Caco-2 (cell line): Measurements from ENCODE around the gene LTO1. TPM values are rescaled to one million over a fixed set of nuclear protein-coding genes. Genes with fewer than 3 reads are reported as not detected.
A peak's percentile ranks its signal among the peaks of the same experiment; 100 is the strongest.

Experiments used
- BruUV-seq: library from RNA; stranded (reverse); fragments of 400-500 nt; replicated peaks from 2 replicates; lab custom pipeline; 2021; lab: Mats Ljungman, UMichigan
- CTCF ChIA-PET: fragments of 300-600 bp; sonication (Branson Sonifier 250); formaldehyde crosslinking; loops from one replicate; lab custom pipeline; 2022; ENCODE audit warnings: antibody characterized with exemption; lab: Charles Lee
- POLR2A ChIA-PET: fragments of 300-600 bp; sonication (Branson Sonifier 250); formaldehyde crosslinking; loops from one replicate; lab custom pipeline; 2022; ENCODE audit warnings: antibody characterized with exemption; lab: Charles Lee
- DNase-seq, 2 experiments: peaks; one replicate each; pipeline versions ENCODE4 v3.0.0 to v3.0.0-alpha.2; 2020 to 2022
- H3K27me3 ChIP-seq: replicated peaks from 2 replicates; pipeline ENCODE4 v1.6.0; 2011; ENCODE audit warnings: low read length; ENCODE audit not compliant: control insufficient read depth, insufficient read depth
- H3K36me3 ChIP-seq: 2 replicates; pipeline ENCODE4 v1.5.1; 2011; ENCODE audit warnings: low read length; ENCODE audit not compliant: control insufficient read depth, insufficient read depth
- H3K4me1 ChIP-seq: fragments of 250-450 bp; sonication (Bioruptor Pico); 2 replicates; pipeline ENCODE4 v1.5.1; 2020; ENCODE audit warnings: mild to moderate bottlenecking
- H3K4me3 ChIP-seq: 2 replicates; pipeline ENCODE4 v1.5.1; 2011; ENCODE audit warnings: low read depth, mild to moderate bottlenecking, control low read depth, low read length
- H3K9me3 ChIP-seq: fragments of 250-450 bp; sonication (Bioruptor Pico); 2 replicates; pipeline ENCODE4 v1.5.1; 2020; ENCODE audit warnings: mild to moderate bottlenecking, moderate library complexity
- H3K27ac Mint-ChIP-seq: one replicate; pipeline ENCODE4 v1.8.0; 2022; ENCODE audit warnings: mixed read lengths; ENCODE audit not compliant: unreplicated experiment
- H3K27me3 Mint-ChIP-seq: one replicate; pipeline ENCODE4 v1.8.0; 2022; ENCODE audit warnings: mixed read lengths; ENCODE audit not compliant: insufficient read depth, unreplicated experiment
- H3K36me3 Mint-ChIP-seq: one replicate; pipeline ENCODE4 v1.8.0; 2022; ENCODE audit warnings: mild to moderate bottlenecking, mixed read lengths; ENCODE audit not compliant: insufficient read depth, unreplicated experiment
- H3K4me1 Mint-ChIP-seq: one replicate; pipeline ENCODE4 v1.8.0; 2022; ENCODE audit warnings: low read depth, mixed read lengths; ENCODE audit not compliant: unreplicated experiment
- H3K4me3 Mint-ChIP-seq: one replicate; pipeline ENCODE4 v1.8.0; 2022; ENCODE audit warnings: mild to moderate bottlenecking, moderate library complexity, mixed read lengths; ENCODE audit not compliant: unreplicated experiment
- H3K9me3 Mint-ChIP-seq: one replicate; pipeline ENCODE4 v1.8.0; 2022; ENCODE audit warnings: mixed read lengths; ENCODE audit not compliant: unreplicated experiment
- intact Hi-C: fragments of 100-400 bp; cut with micrococcal nuclease; formaldehyde crosslinking; loops from one replicate; pipeline ENCODE4 v1.10.0; 2022; ENCODE audit not compliant: unreplicated experiment
- total RNA-seq: library from RNA; stranded (reverse); gene quantifications from 2 replicates; pipeline ENCODE4 v1.2.3, GENCODE V29; 2022
- TF ChIP-seq, protein P1 (sequence below), 2 experiments: fragments of 200-600 bp in 1 of 2; IDR thresholded peaks; 1 replicate in 1 of 2; 2 replicates in 1 of 2; pipeline versions ENCODE4 v1.5.1 to v1.8.0; 2011 to 2022; ENCODE audit warnings: antibody characterized with exemption in 1 of 2, control low read depth in 1 of 2, inconsistent platforms in 1 of 2, low read depth in 1 of 2, low read length in 1 of 2, mild to moderate bottlenecking in 1 of 2, moderate library complexity in 1 of 2; ENCODE audit not compliant: insufficient read depth in 1 of 2, severe bottlenecking in 1 of 2, unreplicated experiment in 1 of 2

Gene LTO1
- total RNA-seq, 1 experiment from 2014 or later: 49.3 TPM

DNA sequence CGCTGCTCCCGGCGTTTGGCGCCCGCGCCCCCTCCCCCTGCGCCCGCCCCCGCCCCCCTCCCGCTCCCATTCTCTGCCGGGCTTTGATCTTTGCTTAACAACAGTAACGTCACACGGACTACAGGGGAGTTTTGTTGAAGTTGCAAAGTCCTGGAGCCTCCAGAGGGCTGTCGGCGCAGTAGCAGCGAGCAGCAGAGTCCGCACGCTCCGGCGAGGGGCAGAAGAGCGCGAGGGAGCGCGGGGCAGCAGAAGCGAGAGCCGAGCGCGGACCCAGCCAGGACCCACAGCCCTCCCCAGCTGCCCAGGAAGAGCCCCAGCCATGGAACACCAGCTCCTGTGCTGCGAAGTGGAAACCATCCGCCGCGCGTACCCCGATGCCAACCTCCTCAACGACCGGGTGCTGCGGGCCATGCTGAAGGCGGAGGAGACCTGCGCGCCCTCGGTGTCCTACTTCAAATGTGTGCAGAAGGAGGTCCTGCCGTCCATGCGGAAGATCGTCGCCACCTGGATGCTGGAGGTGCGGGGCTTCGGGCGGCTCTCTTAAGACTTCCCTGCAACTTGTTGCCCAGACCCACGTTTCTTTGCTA lies 34.1 kb downstream of the LTO1 start, which contains the start of gene CCND1:
Gene CCND1, plus strand, starts transcription at position 162 of the 587 bp plus-strand sequence. Its CDS starts 158 bp downstream, at position 320.
- peak; percentile 95 to 96 for DNase-seq
- ChIA-PET CTCF (interaction anchor here (0.6 kb wide), 1 partner anchor 10 kb away, joined by 3 read pairs; no protein-coding TSS in a partner anchor), POLR2A (interaction anchor here (0.6 kb wide), 2 partner anchors 34 to 260 kb away, joined by 6 read pairs; no protein-coding TSS in a partner anchor)
- Mint-ChIP-seq H3K27me3 (no peaks in the 10 kb centered on the region), H3K27ac (peak within 1 kb of the TSS; percentile 97), H3K36me3 (peaks cover 86% of the 10 kb centered on the region), H3K4me1 (peaks cover 13% of the 10 kb centered on the region), H3K4me3 (peak within 1 kb of the TSS; percentile 96), H3K9me3 (no peaks in the 10 kb centered on the region)
- TF ChIP-seq, protein P1, sequence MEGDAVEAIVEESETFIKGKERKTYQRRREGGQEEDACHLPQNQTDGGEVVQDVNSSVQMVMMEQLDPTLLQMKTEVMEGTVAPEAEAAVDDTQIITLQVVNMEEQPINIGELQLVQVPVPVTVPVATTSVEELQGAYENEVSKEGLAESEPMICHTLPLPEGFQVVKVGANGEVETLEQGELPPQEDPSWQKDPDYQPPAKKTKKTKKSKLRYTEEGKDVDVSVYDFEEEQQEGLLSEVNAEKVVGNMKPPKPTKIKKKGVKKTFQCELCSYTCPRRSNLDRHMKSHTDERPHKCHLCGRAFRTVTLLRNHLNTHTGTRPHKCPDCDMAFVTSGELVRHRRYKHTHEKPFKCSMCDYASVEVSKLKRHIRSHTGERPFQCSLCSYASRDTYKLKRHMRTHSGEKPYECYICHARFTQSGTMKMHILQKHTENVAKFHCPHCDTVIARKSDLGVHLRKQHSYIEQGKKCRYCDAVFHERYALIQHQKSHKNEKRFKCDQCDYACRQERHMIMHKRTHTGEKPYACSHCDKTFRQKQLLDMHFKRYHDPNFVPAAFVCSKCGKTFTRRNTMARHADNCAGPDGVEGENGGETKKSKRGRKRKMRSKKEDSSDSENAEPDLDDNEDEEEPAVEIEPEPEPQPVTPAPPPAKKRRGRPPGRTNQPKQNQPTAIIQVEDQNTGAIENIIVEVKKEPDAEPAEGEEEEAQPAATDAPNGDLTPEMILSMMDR (IDR thresholded peaks at IDR 0.05; ENCODE audit: insufficient read depth in 1 of 2, low read depth in 1 of 2, low read length in 1 of 2, severe bottlenecking in 1 of 2, unreplicated experiment in 1 of 2): peak in 1 of 2 experiments; percentile 65
- no peaks in the 10 kb centered on the region for H3K9me3 ChIP-seq
- TSS peak; percentile 58 for BruUV-seq
- H3K36me3 ChIP-seq: peaks cover 7% of the 10 kb centered on the region
- H3K4me3 ChIP-seq: peak within 1 kb of the TSS; percentile 73
- intact Hi-C loops: loop anchor here (1.0 kb wide), 1 partner anchor 367 kb away; no protein-coding TSS in a partner anchor
- H3K4me1 ChIP-seq: peaks cover 21% of the 10 kb centered on the region
- no peaks in the 10 kb centered on the region for H3K27me3 ChIP-seq

- Mint-ChIP-seq H3K27ac (peak overlapping the region; percentile 97), H3K4me1 (peaks cover 19% of the 10 kb centered on the region), H3K27me3 (no peaks in the 10 kb centered on the region), H3K4me3 (peak overlapping the region; percentile 96), H3K36me3 (peaks cover 81% of the 10 kb centered on the region), H3K9me3 (no peaks in the 10 kb centered on the region)
- no peaks in the 10 kb centered on the region for H3K27me3 ChIP-seq
- TF ChIP-seq, protein P1 (IDR thresholded peaks at IDR 0.05; ENCODE audit: insufficient read depth in 1 of 2, low read depth in 1 of 2, low read length in 1 of 2, severe bottlenecking in 1 of 2, unreplicated experiment in 1 of 2): no peak
- peak overlapping the region; percentile 73 for H3K4me3 ChIP-seq
- no TSS peak for BruUV-seq
- no peaks in the 10 kb centered on the region for H3K9me3 ChIP-seq
- DNase-seq: peak; percentile 24 to 37
- CTCF ChIA-PET: interaction anchor here (0.6 to 1.6 kb wide), 2 partner anchors 9 to 197 kb away, joined by 3 to 7 read pairs; no protein-coding TSS in a partner anchor
- POLR2A ChIA-PET: interaction anchor here (1.6 to 1.8 kb wide), 2 partner anchors 34 to 161 kb away, joined by 9 to 11 read pairs; partner anchors contain the start of gene LTO1
- peaks cover 5% of the 10 kb centered on the region; the same call in 1 of the 2 replicates for H3K36me3 ChIP-seq
- H3K4me1 ChIP-seq: peaks cover 28% of the 10 kb centered on the region
- intact Hi-C loops: no loop called here
Observed at GRCh38 chr11:69640260-69640994, 34.7 kb downstream of the LTO1 start.

- Mint-ChIP-seq H3K36me3 (peaks cover 75% of the 10 kb centered on the region), H3K27ac (peak overlapping the region; percentile 97), H3K27me3 (no peaks in the 10 kb centered on the region), H3K4me3 (peak overlapping the region; percentile 96), H3K4me1 (peaks cover 25% of the 10 kb centered on the region), H3K9me3 (no peaks in the 10 kb centered on the region)
- BruUV-seq: no TSS peak
- CTCF ChIA-PET: interaction anchor here (0.6 to 1.6 kb wide), 5 partner anchors 10 to 483 kb away, joined by 3 to 7 read pairs (median 4); no protein-coding TSS in a partner anchor
- Histone ChIP-seq H3K4me1 (peaks cover 30% of the 10 kb centered on the region), H3K9me3 (no peaks in the 10 kb centered on the region), H3K36me3 (peaks cover 5% of the 10 kb centered on the region; the same call in 1 of the 2 replicates), H3K27me3 (no peaks in the 10 kb centered on the region), H3K4me3 (peak overlapping the region; percentile 73)
- no peak for DNase-seq
- TF ChIP-seq, protein P1 (IDR thresholded peaks at IDR 0.05; ENCODE audit: insufficient read depth in 1 of 2, low read depth in 1 of 2, low read length in 1 of 2, severe bottlenecking in 1 of 2, unreplicated experiment in 1 of 2): no peak
- intact Hi-C loops: loop anchor here (1.0 to 2.0 kb wide), 5 partner anchors 143 to 517 kb away; partner anchors contain the start of gene LINC01488
- POLR2A ChIA-PET: interaction anchor here (1.1 to 2.0 kb wide), 12 partner anchors 16 to 365 kb away, joined by 3 to 18 read pairs (median 10); partner anchors contain the start of gene LTO1
Observed at GRCh38 chr11:69639831-69640230, 35.3 kb downstream of the LTO1 start.
